Spinal cord (tissue), 10 donors: ENCODE data around the gene GRIK3. TPM values are rescaled to one million over a fixed set of nuclear protein-coding genes. Genes with fewer than 3 reads are reported as not detected.

Experiments
- DNase-seq, 6 donors: peaks; one replicate each; pipeline versions ENCODE4 v3.0.0 to v3.0.0-alpha.2; 2013 to 2015; ENCODE audit warnings: low spot score in 6 of 6, low read depth in 4 of 6
- H3K27ac ChIP-seq: one replicate; pipeline ENCODE4 v1.5.1; 2013; ENCODE audit warnings: low read depth, low read length, control low read depth
- H3K27me3 ChIP-seq: one replicate; pipeline ENCODE4 v1.6.1; 2013; ENCODE audit warnings: low read length; ENCODE audit not compliant: control insufficient read depth, insufficient read depth
- H3K36me3 ChIP-seq: one replicate; pipeline ENCODE4 v1.6.1; 2013; ENCODE audit warnings: low read length; ENCODE audit not compliant: control insufficient read depth, insufficient read depth
- H3K4me1 ChIP-seq: one replicate; pipeline ENCODE4 v1.6.1; 2013; ENCODE audit warnings: low read length; ENCODE audit not compliant: control insufficient read depth, insufficient read depth
- H3K4me3 ChIP-seq: one replicate; pipeline ENCODE4 v1.5.1; 2013; ENCODE audit warnings: low read depth, low read length, control low read depth
- H3K9me3 ChIP-seq: one replicate; pipeline ENCODE4 v1.6.1; 2013; ENCODE audit warnings: low read length; ENCODE audit not compliant: control insufficient read depth, insufficient read depth
- WGBS: methylation state at CpG from one replicate; pipeline ENCODE4 v1.1.5; 2013; ENCODE audit warnings: missing lambda C conversion rate; ENCODE audit not compliant: insufficient coverage; 5-methylcytosine and 5-hydroxymethylcytosine counted together
- polyA plus RNA-seq, 2 donors: library from polyadenylated mRNA; unstranded; fragments of 120-200 nt; gene quantifications; one replicate each; pipeline ENCODE4 v1.2.1, GENCODE V29; 2013; ENCODE audit not compliant: insufficient read length in 2 of 2
- total RNA-seq, 2 donors: library from RNA; depleted of rRNA in 1 of 2; stranded (reverse); fragments of 120-200 nt in 1 of 2; fragments of >200 nt in 1 of 2; gene quantifications; one replicate each; pipeline versions ENCODE4 v1.2.3 to v1.2.4, GENCODE V29; 2013 to 2014
- donor health status: healthy.

GRIK3 gene
- total and polyA plus RNA-seq, 4 donors, result 18.5 to 43.6 (median 31.3) TPM

GRCh38 chr1:36882536-36883285, 151.6 kb downstream of the GRIK3 start:
- WGBS, result 98% methylated on average over 6 of the region's 11 CpGs
- DNase-seq, result no peak
- Histone ChIP-seq H3K36me3 (peaks cover 26% of the 10 kb centered on the region), H3K4me3 (no peak overlapping the region), H3K4me1 (peaks cover 17% of the 10 kb centered on the region), H3K9me3 (no peaks in the 10 kb centered on the region), H3K27ac (no peak overlapping the region), H3K27me3 (no peaks in the 10 kb centered on the region)

DNA sequence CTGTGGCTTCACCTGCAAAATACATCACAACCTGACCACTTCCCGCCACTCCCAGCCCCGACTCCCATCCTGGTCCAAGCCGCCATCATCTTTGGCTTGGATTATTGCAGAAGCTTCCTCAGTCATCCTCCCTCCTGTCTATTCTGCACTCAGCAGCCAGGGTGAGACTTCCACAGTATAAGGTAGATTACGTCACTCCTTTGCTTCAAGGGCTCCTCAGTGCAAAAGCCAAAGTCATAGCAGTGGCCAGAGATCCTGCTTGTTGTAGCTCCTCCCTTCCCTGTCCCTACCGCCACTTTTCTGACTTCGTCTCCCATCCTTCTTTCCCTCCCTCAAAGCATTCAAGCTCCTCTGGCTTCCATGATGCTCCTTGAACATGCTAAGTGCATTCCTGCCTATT, 152.8 kb downstream of the GRIK3 start:
- H3K27me3 ChIP-seq, result peaks cover 3% of the 10 kb centered on the region
- H3K36me3 ChIP-seq, result peaks cover 26% of the 10 kb centered on the region
- no peaks in the 10 kb centered on the region for H3K9me3 ChIP-seq
- peaks cover 17% of the 10 kb centered on the region for H3K4me1 ChIP-seq
- WGBS, result 81% methylated on average over 6 of the region's 6 CpGs
- no peak overlapping the region for H3K4me3 ChIP-seq
- DNase-seq, result no peak
- H3K27ac ChIP-seq, result no peak overlapping the region

- Histone ChIP-seq H3K27me3 (peaks cover 3% of the 10 kb centered on the region), H3K4me3 (no peak overlapping the region), H3K27ac (no peak overlapping the region), H3K36me3 (peaks cover 26% of the 10 kb centered on the region), H3K9me3 (no peaks in the 10 kb centered on the region), H3K4me1 (peaks cover 16% of the 10 kb centered on the region)
- no peak for DNase-seq
- WGBS, result 98% methylated on average over 3 of the region's 3 CpGs
Measured at GRCh38 chr1:36881068-36881405, 153.3 kb downstream of the GRIK3 start.

DNA sequence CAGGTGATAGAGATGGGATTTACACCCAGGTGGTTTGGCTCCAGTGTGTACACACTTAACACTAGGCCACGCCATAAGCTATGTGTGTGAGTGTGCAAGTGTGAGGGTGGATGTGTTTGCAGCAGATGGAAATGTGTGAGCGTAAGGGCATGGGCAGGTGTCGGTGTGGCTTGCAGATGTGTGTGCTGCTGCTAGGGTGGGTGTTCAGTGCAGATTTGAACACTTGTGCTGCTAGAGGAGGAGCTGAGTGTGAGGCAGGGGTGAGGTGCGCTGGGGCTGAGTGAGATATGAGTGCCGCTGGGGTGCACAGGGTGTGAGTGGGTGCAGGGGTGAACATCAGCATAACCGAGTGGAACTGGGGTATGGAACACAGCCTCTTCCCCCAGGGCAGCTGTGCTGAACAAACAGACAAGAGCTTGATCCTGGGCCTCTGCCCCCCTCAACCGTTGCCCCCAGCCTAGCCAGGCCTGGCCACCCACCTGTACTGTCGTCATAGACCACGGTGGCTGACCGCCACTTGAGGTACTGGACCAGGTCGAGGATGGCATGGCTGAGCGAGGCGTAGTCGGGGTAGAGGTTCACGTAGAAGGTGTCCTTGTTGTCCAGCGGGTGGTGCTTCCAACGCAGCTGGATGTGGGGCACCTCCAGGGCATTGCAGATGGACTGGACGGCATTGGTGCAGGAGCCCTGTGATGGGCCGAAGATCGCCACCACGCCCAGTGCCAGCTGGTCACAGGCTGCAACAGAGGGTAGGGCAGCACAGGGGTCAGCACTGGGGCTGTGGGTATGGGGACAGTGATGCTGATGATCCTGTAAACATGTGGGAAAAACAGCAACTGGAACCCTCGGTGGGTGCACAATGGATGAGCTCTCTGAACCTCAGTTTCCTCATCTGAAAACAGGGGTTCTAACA, 153.9 kb downstream of the GRIK3 start:
- Histone ChIP-seq H3K4me1 (peaks cover 10% of the 10 kb centered on the region), H3K4me3 (no peak overlapping the region), H3K36me3 (peaks cover 26% of the 10 kb centered on the region), H3K27me3 (peaks cover 3% of the 10 kb centered on the region), H3K27ac (no peak overlapping the region), H3K9me3 (no peaks in the 10 kb centered on the region)
- DNase-seq, result no peak
- WGBS, result 93% methylated on average over 22 of the region's 22 CpGs

- H3K4me1 ChIP-seq, result peaks cover 10% of the 10 kb centered on the region
- H3K9me3 ChIP-seq, result no peaks in the 10 kb centered on the region
- no peak overlapping the region for H3K4me3 ChIP-seq
- DNase-seq, result no peak
- 95% methylated on average over 6 of the region's 6 CpGs for WGBS
- H3K27ac ChIP-seq, result no peak overlapping the region
- peaks cover 3% of the 10 kb centered on the region for H3K27me3 ChIP-seq
- peaks cover 26% of the 10 kb centered on the region for H3K36me3 ChIP-seq
Measured at GRCh38 chr1:36879613-36880012, 154.7 kb downstream of the GRIK3 start.

DNA sequence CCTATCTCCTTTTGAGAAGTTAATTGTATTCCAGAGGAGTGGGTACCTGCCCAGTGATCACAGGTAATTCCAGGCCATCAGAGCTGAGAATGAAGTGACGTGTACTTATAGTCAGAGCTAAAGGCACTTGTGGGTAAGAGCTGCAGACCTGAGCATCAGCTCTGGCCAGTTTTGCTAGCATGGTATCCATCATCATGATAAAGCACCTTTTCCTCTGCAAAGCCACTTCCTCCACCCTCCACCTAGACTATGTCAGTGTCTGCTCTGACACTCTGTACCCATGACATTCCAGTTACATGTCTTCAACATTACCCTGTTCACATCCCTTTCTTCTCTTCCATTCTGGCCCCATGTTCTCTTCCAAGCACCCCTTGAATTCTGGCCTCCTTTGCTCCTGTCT, 157.3 kb downstream of the GRIK3 start:
- DNase-seq, result no peak
- Histone ChIP-seq H3K27me3 (peaks cover 3% of the 10 kb centered on the region), H3K27ac (no peak overlapping the region), H3K36me3 (peaks cover 20% of the 10 kb centered on the region), H3K4me3 (no peak overlapping the region), H3K9me3 (no peaks in the 10 kb centered on the region), H3K4me1 (peaks cover 13% of the 10 kb centered on the region)
- 75% methylated on average over 1 of the region's 1 CpG for WGBS

DNA sequence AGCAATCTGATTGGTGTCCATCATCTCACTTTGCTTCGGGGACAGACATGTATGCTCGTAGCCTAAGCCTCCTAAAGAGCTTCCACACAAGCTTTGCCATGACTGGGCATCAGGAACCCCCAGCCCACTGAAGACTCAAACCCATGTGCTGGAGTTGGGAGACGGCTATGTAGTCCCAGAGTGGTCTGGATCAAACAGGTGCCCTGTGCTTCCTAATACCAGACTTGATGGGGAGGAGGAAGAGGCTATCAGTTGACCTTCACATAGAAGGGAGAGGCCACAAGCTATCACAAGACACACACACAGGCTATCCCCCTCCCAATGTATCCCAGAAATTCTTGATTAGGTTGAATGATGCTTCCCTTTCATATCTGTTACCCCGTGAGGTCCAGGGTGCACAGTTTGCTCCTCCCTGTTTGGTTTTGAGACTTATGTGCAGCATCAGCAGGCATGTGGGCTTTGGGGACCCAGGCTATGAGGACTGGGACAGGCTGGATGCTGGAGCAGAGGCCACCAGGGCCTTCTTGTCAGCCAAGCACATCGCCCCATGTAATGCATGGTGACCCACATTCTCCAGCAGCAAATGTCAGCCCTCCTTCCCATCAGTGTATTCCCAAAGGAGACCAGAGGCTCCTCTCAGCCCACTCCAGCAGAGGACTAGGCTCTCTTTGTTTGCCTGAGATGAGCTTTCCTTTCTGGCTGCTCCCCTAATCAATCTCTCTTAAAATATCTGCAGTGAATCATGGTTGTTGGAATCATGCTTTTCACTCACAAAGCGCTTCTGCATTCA, 159.8 kb downstream of the GRIK3 start:
- H3K4me1 ChIP-seq, result peaks cover 32% of the 10 kb centered on the region
- no peak overlapping the region for H3K4me3 ChIP-seq
- no peak overlapping the region for H3K27ac ChIP-seq
- peaks cover 3% of the 10 kb centered on the region for H3K27me3 ChIP-seq
- WGBS, result 80% methylated on average over 4 of the region's 6 CpGs
- peaks cover 6% of the 10 kb centered on the region for H3K36me3 ChIP-seq
- no peak for DNase-seq
- no peaks in the 10 kb centered on the region for H3K9me3 ChIP-seq

DNA sequence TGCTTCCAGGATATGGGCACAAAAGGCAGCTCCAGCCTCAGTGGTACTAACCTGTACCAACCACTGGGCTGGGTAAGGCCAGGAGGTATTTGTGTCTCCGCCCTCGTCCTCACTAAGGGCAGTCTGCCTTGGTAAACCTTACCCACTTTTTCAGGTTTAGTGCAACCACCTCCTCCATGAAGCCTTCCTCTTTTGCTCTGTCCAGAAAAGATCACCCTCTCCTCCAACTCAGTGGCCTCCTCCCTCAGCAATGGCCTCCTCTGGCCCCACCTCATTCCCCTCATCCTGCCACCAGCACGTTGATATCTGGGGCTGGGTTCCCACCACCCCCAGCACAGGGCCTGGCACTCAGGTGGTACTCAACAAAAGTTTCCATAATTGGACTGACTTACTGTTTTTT, 161.5 kb downstream of the GRIK3 start:
- peaks cover 3% of the 10 kb centered on the region for H3K27me3 ChIP-seq
- H3K4me1 ChIP-seq, result peaks cover 28% of the 10 kb centered on the region
- peaks cover 5% of the 10 kb centered on the region for H3K36me3 ChIP-seq
- WGBS, result 98% methylated on average over 3 of the region's 3 CpGs
- H3K27ac ChIP-seq, result no peak overlapping the region
- H3K9me3 ChIP-seq, result no peaks in the 10 kb centered on the region
- H3K4me3 ChIP-seq, result no peak overlapping the region
- DNase-seq, result no peak

DNA sequence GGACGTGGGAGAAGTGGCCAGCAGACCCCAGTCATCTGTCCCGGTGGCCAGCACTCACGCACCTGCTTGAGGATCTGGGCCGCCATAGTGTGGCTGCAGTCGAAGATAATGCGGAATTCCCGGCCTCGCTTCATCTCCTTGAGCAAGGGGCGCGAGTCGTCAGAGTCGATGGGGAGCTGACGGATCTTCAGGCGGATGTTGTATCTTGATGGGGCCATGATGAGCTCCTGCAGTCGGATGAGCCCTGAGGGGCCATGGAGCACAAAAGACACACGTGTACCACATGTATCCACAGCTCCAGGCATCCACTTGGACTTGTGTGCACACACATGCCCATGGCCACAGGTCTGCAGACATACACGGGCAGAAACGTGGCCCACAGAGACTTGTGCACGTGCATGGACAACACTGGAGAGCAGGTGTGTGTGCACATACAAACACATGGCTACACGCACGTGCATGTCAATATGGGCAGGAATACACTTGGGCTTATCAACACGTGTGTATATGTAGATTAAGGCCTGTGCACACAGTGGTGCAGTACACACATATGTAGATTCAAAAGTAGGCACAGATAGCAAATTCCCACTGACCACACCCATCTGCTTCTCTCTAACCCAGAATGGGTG, 162.1 kb downstream of the GRIK3 start:
- 91% methylated on average over 20 of the region's 22 CpGs for whole genome bisulfite sequencing
- peaks cover 30% of the 10 kb centered on the region for H3K4me1 ChIP-seq
- peaks cover under 1% of the 10 kb centered on the region for H3K27me3 ChIP-seq
- H3K27ac ChIP-seq, result no peak overlapping the region
- no peak overlapping the region for H3K4me3 ChIP-seq
- DNase-seq, result no peak
- no peaks in the 10 kb centered on the region for H3K9me3 ChIP-seq
- H3K36me3 ChIP-seq, result peaks cover 6% of the 10 kb centered on the region
